ENCODE results near the gene MCC. TPM values are rescaled to one million over a fixed set of nuclear protein-coding genes. Genes with fewer than 3 reads are reported as not detected.

The MCC gene
- total RNA-seq, 1 experiment from 2014 or later = 23.5 TPM

DNA sequence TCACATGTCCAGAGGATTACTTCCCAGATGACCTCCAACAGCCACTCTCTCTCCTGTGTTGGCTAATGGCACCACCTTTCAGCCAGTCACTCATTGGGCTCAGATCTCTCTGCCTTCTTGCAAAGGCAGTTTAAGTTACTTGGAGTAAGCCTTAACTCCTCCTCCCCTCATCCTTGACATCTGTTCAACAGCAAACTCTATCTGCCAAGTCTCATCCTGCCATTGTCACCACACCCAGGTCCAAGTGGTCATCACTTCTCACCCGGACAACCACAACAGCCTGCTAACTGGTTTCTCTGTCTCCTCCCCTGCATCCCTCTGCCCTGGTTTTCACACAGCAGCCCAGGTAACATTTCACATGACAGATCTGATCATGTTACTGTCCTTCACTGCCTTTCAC lies 453.2 kb downstream of the MCC start (continued):
- TF ChIP-seq, protein P1, sequence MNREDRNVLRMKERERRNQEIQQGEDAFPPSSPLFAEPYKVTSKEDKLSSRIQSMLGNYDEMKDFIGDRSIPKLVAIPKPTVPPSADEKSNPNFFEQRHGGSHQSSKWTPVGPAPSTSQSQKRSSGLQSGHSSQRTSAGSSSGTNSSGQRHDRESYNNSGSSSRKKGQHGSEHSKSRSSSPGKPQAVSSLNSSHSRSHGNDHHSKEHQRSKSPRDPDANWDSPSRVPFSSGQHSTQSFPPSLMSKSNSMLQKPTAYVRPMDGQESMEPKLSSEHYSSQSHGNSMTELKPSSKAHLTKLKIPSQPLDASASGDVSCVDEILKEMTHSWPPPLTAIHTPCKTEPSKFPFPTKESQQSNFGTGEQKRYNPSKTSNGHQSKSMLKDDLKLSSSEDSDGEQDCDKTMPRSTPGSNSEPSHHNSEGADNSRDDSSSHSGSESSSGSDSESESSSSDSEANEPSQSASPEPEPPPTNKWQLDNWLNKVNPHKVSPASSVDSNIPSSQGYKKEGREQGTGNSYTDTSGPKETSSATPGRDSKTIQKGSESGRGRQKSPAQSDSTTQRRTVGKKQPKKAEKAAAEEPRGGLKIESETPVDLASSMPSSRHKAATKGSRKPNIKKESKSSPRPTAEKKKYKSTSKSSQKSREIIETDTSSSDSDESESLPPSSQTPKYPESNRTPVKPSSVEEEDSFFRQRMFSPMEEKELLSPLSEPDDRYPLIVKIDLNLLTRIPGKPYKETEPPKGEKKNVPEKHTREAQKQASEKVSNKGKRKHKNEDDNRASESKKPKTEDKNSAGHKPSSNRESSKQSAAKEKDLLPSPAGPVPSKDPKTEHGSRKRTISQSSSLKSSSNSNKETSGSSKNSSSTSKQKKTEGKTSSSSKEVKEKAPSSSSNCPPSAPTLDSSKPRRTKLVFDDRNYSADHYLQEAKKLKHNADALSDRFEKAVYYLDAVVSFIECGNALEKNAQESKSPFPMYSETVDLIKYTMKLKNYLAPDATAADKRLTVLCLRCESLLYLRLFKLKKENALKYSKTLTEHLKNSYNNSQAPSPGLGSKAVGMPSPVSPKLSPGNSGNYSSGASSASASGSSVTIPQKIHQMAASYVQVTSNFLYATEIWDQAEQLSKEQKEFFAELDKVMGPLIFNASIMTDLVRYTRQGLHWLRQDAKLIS (CRISPR knock-in tag; IDR thresholded peaks at IDR 0.05; ENCODE audit: borderline replicate concordance) = no peak
- TF ChIP-seq ZNF219 (CRISPR knock-in tag; IDR thresholded peaks at IDR 0.05; ENCODE audit: borderline replicate concordance) = no peak
- TF ChIP-seq ZNF671 (CRISPR knock-in tag; IDR thresholded peaks at IDR 0.05) = no peak
- no peak for TF ChIP-seq ZNF425 (CRISPR knock-in tag; conservative IDR thresholded peaks at IDR 0.05)
- TF ChIP-seq, protein P2, sequence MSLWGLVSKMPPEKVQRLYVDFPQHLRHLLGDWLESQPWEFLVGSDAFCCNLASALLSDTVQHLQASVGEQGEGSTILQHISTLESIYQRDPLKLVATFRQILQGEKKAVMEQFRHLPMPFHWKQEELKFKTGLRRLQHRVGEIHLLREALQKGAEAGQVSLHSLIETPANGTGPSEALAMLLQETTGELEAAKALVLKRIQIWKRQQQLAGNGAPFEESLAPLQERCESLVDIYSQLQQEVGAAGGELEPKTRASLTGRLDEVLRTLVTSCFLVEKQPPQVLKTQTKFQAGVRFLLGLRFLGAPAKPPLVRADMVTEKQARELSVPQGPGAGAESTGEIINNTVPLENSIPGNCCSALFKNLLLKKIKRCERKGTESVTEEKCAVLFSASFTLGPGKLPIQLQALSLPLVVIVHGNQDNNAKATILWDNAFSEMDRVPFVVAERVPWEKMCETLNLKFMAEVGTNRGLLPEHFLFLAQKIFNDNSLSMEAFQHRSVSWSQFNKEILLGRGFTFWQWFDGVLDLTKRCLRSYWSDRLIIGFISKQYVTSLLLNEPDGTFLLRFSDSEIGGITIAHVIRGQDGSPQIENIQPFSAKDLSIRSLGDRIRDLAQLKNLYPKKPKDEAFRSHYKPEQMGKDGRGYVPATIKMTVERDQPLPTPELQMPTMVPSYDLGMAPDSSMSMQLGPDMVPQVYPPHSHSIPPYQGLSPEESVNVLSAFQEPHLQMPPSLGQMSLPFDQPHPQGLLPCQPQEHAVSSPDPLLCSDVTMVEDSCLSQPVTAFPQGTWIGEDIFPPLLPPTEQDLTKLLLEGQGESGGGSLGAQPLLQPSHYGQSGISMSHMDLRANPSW (CRISPR knock-in tag; conservative IDR thresholded peaks at IDR 0.05; ENCODE audit: low read depth) = no peak

DNA sequence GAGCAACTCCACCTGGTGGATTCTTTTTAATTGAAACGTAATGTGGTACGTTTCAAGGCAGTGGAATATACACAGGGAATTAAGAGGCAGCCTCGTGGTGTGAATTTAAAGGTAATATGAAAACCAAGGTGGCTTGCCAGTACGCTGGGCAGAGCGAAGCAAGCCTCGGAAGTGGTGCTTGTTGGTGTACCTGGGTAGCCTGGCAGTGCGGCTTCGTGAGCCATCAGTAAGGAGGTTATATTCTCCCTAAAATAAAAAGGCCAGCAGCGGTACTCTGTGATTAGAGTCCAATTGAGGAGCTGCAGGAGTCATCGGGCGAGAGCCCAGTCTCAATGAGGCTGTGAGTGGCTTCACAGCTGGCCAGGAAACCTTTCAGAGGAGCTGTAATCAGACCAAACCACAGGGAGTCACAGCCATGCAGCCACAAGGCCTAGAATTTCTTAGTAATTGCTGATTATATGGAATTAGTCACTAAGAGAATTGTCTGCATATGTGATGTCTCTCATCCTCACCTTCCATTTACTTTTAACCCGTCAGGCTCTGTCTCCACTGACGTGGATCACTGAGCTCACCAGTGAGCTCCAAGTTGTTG lies 454.0 kb downstream of the MCC start:
- DNase-seq (ENCODE audit: low spot score) (no peak), ATAC-seq (peak; percentile 40)
- no peaks in the 10 kb centered on the region for H3K9me3 Mint-ChIP-seq
- H3K4me3 Mint-ChIP-seq = no peak overlapping the region
- peaks cover 9% of the 10 kb centered on the region for H3K36me3 Mint-ChIP-seq
- ChIA-PET POLR2A (interaction anchor here (0.6 kb wide), 1 partner anchor 13 kb away, joined by 6 read pairs; no protein-coding TSS in a partner anchor), CTCF (interaction anchor here (0.7 to 1.2 kb wide), 4 partner anchors 9 to 303 kb away, joined by 3 to 4 read pairs (median 4); no protein-coding TSS in a partner anchor)
- peak overlapping the region; percentile 35; the same call in 1 of the 2 replicates for H3K27ac Mint-ChIP-seq
- peaks cover 64% of the 10 kb centered on the region for H3K4me1 Mint-ChIP-seq
- H3K27me3 Mint-ChIP-seq (ENCODE audit: low read depth) = no peaks in the 10 kb centered on the region
- TF ChIP-seq TP53 (CRISPR knock-in tag; IDR thresholded peaks at IDR 0.05) (no peak), EMX1 (CRISPR knock-in tag; IDR thresholded peaks at IDR 0.05) (no peak), GRHL2 (CRISPR knock-in tag; IDR thresholded peaks at IDR 0.05; ENCODE audit: insufficient replicate concordance, severe bottlenecking) (no peak), ZSCAN18 (CRISPR knock-in tag; IDR thresholded peaks at IDR 0.05) (no peak), NR1H2 (CRISPR knock-in tag; IDR thresholded peaks at IDR 0.05) (no peak), RELA (CRISPR knock-in tag; IDR thresholded peaks at IDR 0.05; ENCODE audit: borderline replicate concordance) (no peak), PRDM15 (CRISPR knock-in tag; IDR thresholded peaks at IDR 0.05) (no peak)
- TF ChIP-seq, protein P3, sequence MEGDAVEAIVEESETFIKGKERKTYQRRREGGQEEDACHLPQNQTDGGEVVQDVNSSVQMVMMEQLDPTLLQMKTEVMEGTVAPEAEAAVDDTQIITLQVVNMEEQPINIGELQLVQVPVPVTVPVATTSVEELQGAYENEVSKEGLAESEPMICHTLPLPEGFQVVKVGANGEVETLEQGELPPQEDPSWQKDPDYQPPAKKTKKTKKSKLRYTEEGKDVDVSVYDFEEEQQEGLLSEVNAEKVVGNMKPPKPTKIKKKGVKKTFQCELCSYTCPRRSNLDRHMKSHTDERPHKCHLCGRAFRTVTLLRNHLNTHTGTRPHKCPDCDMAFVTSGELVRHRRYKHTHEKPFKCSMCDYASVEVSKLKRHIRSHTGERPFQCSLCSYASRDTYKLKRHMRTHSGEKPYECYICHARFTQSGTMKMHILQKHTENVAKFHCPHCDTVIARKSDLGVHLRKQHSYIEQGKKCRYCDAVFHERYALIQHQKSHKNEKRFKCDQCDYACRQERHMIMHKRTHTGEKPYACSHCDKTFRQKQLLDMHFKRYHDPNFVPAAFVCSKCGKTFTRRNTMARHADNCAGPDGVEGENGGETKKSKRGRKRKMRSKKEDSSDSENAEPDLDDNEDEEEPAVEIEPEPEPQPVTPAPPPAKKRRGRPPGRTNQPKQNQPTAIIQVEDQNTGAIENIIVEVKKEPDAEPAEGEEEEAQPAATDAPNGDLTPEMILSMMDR (IDR thresholded peaks at IDR 0.05) = no peak
- TF ChIP-seq, protein P1 (CRISPR knock-in tag; IDR thresholded peaks at IDR 0.05; ENCODE audit: borderline replicate concordance) = no peak
